ENCODE results near the gene NAT14. TPM values are rescaled to one million over a fixed set of nuclear protein-coding genes. Genes with fewer than 3 reads are reported as not detected.

The NAT14 gene
- total RNA-seq, 1 experiment from 2014 or later: 56.2 TPM

GRCh38 chr19:55471266-55471665 lies 13.7 kb upstream of the NAT14 start:
- no peak for DNase-seq (ENCODE audit: low spot score)

GRCh38 chr19:55472463-55472862 lies 12.5 kb upstream of the NAT14 start:
- DNase-seq (ENCODE audit: low spot score): peak; percentile 87

GRCh38 chr19:55473225-55474012 lies 11.6 kb upstream of the NAT14 start:
- DNase-seq (ENCODE audit: low spot score): peak; percentile 54

- peak; percentile 65 for DNase-seq (ENCODE audit: low spot score)
These were observed 10.4 kb upstream of the NAT14 start for GRCh38 chr19:55474269-55475265.

GRCh38 chr19:55476100-55476775 lies 8.8 kb upstream of the NAT14 start, which contains the start of gene ZNF628:
TSS of gene ZNF628 (plus strand) at chr19:55476617. CDS start at chr19:55479911, 3,294 bp downstream.
- peak; percentile 97 for DNase-seq (ENCODE audit: low spot score)

DNA sequence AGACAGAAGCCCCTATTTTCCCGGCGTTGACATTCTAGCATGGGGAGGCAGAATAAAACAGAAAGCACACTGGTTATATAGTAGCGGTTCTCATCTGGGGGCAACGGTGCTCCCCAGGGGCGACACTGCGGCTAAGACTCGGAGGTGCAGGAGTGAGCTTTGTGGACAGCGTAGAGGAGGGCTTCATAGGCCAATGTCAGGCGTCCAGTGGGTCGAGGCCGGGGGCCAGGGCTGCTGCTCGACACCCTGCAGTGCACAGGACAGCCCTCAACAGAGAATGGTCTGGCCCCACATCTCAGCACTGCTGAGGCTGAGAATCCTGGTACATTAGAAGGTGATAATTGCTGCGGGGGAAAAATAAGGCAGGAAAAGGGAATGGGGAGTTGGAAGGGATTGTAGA lies 7.1 kb upstream of the NAT14 start:
- DNase-seq (ENCODE audit: low spot score): no peak

DNA sequence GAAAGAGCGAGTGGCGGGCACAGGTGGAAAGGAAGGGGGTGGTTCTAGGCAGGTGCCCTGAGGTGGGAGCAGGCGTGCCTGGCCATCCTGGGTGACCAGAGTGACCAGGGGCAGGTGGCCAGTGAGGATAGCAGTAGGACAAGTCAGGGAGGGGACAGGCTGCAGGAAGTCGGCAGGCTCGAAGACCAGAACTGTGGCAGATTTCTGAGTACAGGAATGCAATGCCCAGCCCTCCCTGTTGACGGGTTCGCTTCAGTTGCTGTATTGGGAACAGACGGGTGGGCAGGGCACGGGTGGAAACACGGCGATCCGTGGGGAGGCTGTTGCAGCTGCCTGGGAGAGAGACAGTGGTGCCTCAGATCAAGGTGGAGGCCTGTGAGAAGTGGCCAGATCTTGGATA lies 6.6 kb upstream of the NAT14 start:
- no peak for DNase-seq (ENCODE audit: low spot score)

GRCh38 chr19:55479045-55479444 lies 5.9 kb upstream of the NAT14 start:
- no peak for DNase-seq (ENCODE audit: low spot score)

GRCh38 chr19:55479451-55480230 lies 5.3 kb upstream of the NAT14 start:
- no peak for DNase-seq (ENCODE audit: low spot score)

- DNase-seq (ENCODE audit: low spot score): no peak
These were observed 3.7 kb upstream of the NAT14 start for GRCh38 chr19:55481148-55481793.

- DNase-seq (ENCODE audit: low spot score): no peak
These were observed 3.2 kb upstream of the NAT14 start for GRCh38 chr19:55481794-55482155.

GRCh38 chr19:55482156-55482961 lies 2.6 kb upstream of the NAT14 start:
- DNase-seq (ENCODE audit: low spot score): no peak

- DNase-seq (ENCODE audit: low spot score): no peak
These were observed 1.9 kb upstream of the NAT14 start for GRCh38 chr19:55482967-55483705.

- no peak for DNase-seq (ENCODE audit: low spot score)
These were observed 1.0 kb upstream of the NAT14 start for GRCh38 chr19:55483706-55484592.

DNA sequence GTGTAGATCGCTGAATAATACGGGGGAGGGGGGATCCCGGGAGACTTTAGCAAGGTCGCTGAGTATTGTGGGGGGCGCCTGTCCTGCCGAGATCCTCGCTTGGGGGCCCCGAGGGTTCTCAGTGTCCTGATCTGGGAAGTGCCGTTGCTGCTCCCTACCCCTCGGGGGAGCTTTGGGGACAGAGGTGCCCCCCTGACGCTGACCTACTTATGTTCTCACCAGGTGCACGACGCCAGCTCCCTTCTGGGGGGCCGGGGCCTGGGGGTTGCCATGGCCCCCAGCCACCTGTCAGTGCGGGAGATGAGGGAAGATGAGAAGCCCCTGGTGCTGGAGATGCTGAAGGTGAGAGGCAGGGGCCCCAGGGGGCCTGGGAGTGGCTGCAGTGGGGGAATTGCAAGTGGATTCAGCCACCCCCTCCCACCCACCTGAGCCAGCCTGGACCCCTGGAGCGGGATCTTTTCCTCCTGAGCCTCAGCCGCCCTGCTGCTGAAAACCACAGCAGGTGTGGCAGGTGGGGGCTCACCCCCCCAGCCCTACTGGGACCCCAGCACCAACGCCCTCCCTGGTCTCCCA lies 537 bp downstream of the NAT14 start:
- no peak for DNase-seq (ENCODE audit: low spot score)

DNA sequence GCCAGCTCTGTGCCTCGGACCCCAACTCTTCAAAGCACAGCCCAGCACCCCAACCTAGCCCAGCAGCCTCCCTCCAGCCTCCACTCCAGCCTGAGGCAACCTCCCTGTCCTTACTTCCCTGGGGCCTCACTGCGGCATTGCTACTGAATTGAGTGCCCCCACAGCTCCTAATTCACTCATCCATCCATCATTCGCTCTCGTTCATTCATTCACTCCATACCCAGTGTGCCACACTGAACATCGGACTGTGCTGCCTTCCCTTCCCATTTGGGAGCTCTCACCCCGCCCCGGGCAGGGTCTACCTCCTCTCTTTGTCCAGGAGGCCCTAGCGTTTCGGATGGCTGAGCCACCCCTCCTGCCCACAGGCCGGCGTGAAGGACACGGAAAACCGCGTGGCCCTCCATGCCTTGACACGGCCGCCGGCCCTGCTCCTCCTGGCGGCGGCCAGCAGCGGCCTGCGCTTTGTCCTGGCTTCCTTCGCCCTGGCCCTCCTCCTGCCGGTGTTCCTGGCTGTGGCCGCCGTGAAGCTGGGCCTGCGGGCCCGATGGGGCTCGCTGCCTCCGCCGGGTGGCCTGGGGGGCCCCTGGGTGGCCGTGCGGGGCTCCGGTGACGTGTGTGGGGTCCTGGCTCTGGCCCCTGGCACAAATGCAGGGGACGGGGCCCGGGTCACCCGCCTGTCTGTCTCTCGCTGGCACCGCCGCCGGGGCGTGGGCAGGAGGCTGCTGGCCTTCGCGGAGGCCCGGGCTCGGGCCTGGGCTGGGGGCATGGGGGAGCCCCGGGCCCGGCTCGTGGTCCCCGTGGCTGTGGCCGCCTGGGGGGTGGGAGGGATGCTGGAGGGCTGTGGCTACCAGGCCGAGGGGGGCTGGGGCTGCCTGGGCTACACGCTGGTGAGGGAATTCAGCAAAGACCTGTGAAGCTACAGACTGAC lies 1.3 kb downstream of the NAT14 start:
- DNase-seq (ENCODE audit: low spot score): no peak
